Activated CD4-positive, alpha-beta T cell treated with anti-CD3 and anti-CD28 coated beads, Interleukin-2, Interleukin-6, amounts not matched to agents 100 ng/mL and 50 ng/mL, durations not matched to agents 16 hours and 8 hours (primary cell): ENCODE data around the gene PITRM1.
"Not testable (repeated sequence)": the region's sequence is repeated elsewhere in the genome, so short reads cannot be mapped to it uniquely, and the experiment has no call there.

Source experiments
- DNase-seq: peaks from one replicate; pipeline ENCODE4 v3.0.0-alpha.2; 2020

Gene PITRM1, protein sequence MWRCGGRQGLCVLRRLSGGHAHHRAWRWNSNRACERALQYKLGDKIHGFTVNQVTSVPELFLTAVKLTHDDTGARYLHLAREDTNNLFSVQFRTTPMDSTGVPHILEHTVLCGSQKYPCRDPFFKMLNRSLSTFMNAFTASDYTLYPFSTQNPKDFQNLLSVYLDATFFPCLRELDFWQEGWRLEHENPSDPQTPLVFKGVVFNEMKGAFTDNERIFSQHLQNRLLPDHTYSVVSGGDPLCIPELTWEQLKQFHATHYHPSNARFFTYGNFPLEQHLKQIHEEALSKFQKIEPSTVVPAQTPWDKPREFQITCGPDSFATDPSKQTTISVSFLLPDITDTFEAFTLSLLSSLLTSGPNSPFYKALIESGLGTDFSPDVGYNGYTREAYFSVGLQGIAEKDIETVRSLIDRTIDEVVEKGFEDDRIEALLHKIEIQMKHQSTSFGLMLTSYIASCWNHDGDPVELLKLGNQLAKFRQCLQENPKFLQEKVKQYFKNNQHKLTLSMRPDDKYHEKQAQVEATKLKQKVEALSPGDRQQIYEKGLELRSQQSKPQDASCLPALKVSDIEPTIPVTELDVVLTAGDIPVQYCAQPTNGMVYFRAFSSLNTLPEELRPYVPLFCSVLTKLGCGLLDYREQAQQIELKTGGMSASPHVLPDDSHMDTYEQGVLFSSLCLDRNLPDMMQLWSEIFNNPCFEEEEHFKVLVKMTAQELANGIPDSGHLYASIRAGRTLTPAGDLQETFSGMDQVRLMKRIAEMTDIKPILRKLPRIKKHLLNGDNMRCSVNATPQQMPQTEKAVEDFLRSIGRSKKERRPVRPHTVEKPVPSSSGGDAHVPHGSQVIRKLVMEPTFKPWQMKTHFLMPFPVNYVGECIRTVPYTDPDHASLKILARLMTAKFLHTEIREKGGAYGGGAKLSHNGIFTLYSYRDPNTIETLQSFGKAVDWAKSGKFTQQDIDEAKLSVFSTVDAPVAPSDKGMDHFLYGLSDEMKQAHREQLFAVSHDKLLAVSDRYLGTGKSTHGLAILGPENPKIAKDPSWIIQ

DNA sequence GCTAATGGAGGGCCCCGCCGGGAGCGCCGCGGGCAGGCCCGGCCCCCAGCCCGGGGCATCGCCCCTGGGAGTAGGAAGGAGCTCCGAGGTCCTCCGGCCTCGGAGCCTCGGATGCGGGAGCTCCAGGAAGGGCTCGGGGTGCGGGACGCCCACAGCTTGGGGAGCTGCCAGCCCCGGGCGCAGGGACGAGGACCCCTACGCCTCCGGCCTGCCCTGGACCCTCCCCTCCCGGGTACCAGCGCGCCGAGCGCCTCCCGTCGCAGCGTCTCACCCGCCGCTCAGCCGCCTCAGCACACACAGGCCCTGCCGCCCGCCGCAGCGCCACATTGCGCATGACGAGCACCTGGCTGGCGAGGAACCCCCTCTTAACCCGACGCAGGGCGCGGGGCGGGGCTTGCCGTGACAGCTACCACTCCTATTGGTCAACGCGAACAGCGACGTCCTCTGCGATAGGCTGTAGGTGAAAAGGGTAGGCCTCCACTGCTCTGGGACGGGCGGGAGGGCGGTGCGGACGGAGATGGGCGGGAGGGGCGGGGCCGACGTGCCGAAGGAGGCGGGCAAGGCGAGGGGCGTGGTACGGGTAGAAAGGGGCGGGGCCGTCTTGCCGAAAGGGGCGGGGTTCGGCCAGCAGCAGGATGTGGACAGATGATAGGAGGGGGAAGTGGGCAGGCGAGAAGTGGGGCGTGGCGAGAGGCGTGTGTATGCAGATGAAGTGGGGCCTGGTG is at the start of gene PITRM1:
TSS of gene PITRM1 (minus strand) at position 337 of the 725 bp plus-strand sequence. CDS start at position 327, 10 bp downstream.
- peak; percentile 99 for DNase-seq

DNA sequence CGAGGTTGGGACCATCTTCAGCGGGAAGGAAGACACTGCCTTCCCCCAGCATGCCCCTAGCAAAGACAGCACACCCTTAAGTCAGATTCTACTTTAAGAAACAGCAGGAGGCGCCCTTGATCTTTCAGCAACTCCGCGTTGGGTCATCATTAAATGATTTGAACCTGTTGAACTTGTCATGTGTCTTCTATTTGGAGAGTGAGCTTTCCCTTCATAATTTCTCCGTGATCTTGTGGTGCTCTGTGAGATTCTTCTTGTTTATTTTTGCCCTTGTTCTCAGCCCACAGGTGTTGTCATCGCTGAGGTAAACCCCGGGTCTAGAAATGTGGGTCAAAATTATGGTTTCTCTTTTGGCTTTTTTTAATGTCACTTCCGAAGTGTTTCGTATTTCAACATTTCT is 49.5 kb upstream of the PITRM1 start:
- DNase-seq, result no peak

DNA sequence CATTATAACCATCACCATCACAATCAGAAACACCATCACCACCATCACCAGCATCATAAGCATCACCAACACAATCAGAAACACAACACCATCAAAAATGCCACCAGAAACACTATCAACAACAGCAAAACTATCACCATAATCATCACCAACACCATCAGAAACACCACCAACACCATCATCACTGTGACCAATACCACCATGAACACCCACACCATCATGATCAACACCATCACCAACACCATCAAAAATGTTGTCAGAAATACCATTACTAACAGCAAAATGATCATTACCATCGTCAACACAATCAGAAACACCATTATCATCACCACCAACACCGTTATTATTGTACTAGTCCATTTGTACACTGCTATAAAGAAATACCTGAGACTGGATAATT is 49.0 kb upstream of the PITRM1 start:
- DNase-seq, result not testable (repeated sequence)

DNA sequence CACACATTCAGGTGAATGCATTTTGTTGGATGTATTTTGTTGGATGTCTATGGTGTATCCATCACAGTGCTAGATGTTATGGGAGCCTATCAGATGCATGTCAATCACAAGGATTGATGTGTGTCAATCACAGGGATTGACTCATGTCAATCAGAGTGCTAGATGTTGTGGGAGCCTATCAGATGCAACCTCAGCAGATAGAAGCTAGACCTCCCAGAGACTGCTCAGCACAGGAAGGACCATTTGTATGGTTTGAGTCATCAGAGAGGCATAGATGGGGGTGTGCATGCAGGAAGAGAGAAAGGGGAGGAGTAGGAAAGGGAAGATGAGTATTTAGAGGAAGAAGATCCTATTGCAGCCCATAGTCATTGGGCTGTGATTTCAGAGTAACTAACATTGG is 48.3 kb upstream of the PITRM1 start:
- no peak for DNase-seq

DNA sequence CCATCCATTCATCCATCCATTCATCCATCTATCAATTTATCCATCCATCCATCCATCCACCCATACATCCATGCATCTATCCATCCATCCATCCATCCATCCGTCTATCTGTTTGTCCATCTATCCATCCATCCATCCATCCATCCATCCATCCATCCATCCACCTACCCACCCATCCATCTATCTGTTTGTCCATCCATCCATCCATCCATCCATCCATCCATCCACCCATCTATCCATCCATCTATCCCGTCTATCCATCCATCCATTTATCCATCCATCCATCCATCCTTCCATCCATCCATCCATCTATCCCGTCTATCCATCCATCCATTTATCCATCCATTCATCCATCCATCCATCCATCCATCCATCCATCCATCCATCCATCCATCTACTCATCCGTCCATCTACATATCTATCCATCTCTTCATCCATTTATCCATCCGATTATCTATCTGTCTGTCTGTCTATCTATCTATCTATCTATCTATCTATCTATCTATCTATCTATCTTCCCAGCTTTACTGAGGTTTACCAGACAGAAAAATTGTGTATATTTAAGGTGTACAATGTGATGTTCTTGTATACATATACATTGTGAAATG is 46.5 kb upstream of the PITRM1 start:
- not testable (repeated sequence) for DNase-seq

DNA sequence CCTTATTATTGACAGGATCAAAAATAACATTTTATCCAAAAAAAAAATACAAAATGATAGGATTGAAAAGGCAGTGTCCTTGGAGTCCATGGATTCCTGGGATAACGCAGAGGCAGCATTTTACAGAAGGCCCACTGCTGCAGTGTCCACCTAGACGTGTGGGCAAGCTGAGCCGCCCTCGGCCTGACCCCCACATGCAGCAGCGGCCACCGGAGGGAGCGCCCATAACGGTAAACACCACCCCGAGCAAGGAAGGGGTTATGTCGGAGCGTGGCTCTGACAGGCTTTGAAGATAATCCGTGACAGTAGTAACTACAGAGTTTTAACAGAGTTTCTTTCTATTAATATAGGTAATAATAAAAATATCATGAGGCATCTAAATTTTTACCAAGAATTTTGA is 45.3 kb upstream of the PITRM1 start:
- DNase-seq, result no peak

DNA sequence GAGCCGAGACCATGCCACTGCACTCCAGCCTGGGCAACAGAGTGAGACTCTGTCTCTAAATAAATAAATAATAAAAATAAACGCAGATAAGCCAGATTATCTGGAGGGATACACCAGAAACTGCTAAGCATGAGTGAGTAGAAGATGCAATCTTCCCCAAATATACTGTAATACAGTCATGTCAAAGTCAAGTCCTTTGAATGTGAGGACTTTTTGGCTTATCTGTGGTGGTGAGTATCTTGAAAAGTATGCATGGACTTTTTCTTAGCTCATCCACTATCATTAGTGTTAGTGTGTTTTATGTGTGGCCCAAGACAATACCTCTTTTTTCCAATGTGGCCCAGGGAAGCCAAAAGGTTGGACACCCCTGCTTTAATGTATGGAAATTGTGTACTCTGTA is 44.7 kb upstream of the PITRM1 start:
- no peak for DNase-seq

DNA sequence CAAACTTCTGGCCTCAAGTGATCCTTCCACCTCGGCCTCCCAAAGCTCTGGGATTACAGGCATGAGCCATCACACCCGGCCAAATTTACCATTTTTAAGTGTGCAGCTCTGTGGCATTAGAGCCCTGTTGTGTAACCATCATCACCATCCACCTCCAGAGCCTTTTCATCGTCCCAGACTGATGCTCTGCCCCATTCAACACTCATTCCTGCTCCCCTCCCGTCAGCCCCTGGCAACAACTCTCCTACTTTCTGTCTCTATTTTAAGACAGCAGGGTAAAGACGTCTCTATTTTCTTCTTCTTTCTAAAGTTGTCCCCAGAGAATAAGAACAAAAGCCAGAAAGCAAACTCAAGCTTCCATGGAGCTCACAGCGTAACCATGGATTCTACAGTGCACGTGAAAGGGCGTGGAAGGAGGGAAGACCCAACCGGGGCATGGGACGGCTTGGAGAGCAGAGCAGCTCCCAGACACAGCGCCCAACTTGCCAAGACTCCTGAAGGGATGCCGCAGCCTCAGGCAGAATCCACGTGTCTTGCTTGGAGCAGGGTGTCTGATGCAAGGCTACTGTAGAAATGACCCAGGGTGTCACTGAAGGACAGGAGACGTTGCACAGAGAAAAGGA is 42.7 kb upstream of the PITRM1 start:
- no peak for DNase-seq

DNA sequence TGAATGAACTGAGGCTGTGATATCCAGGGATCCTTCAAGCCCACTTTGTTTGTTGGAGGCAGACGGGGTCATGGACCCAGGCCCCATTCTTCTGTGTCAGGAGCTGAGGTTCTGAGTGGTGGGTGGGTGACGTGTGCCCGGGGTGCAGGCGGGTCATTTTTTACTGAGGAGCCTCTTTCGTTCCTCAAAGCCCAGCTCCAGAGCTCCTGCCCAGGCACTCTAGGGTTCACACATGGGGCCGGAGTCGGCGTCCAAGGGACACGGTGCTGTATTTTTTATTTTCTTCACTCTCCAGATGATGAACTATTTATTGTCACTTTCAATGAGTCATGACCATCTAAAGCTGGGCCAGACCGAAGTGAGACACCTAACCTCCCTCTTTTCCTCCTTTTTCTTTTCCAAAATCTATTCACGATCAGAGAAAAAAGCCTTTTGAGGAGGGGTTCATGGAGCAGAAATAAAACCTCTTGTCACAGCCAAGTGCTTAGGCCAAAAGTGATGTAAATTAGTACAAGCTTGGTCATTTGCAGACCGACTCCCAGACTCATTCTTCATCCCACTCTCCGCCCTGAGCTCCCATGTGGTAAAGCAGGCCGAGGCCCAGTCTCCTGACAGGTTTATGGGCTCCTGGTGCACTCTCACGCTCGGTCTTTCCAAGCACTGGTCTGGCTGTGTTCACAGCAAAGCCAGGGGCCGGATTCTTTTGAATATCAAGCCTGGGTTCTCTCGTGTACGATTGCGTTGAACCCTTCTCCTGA is 41.4 kb upstream of the PITRM1 start:
- DNase-seq, result no peak

DNA sequence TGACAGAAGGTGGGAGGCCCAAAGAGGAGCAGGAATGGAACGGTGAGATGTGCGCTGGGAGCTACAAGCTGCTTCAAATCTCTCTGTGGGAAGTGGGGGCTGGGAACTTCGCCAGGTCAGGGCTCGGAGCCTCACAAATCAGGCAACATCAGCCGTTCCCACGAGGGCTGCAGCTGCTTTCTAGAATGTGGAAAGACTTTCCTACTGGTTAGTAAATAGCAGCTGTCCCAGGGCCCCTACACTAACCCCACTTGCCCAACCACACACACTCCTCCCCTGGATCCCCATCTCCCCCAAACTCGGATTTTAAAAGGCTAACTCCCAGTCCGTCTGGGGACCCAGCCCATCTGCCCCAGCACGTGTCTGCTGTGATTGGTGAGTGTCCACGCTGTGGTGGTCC is 40.6 kb upstream of the PITRM1 start:
- no peak for DNase-seq

DNA sequence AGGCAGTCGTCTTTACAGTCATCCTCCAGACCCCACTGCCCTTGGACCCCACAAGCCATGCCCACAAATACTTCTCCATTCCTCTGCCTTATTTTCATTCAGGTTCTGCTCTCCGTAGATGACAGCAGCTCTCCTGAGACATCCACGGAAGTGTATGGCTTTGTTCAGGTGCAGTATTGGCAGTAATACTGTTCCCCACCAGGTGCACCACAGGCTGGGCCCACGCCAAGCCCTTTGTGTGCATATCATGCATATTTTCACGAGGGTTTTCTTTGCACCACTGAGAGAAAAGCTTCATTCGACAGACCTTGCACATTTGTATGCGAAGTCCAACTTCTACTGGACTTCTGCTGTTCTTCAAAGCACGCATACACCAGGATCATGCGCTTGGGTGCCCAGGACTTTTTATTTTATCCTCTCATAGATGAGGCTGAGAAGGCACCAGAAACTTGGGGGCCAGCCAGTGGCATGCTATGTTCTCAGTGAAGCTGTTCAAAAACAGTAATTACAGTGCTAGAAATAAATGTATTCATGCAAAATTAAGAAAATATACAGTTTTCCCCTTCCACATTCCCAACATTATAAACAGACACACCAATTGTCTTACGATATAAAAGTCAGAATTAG is 37.8 kb upstream of the PITRM1 start:
- DNase-seq, result no peak

DNA sequence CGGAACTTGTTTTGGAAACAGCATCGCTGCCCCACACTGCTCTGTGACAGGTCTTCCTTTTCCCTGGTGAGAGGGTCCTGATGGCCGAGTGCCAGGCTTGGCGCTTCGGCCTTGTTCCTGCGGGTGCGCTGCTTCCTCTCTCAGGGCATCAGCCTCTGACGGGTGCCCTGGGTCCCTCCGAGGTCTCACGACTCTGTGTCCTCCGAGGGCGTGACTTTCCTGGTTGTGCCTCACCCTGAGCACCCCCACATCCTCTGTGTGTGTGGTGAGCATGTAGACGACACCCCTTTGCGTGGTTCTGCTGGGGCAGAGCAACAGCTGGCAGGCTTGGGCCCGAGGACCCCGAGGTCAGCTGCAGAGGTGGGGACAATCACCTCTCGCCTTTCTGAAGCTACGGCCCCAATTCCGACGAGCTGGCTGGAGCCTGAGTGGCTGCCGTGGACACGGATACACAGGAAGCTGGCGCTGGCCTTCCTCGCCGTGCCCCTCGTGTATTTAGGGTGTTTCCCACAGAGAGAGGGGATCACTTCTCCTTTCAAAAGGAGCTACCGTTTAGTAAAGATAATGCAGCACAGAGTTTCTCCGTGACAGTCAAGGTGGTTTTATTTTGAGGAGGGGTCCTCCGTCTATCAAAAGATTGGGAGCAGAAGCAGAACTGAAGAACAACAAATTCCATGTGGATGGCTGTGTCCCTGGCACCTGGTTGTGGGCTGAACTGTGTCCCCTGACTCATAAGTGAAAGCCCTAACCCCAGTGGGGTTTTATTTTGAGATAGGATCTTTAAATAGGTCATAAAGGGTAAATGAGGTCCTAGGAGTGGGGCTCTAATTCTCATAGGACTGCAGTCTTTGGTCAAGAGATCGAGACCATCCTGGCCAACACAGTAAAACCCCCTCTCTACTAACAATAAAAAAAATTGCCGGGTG is 36.2 kb upstream of the PITRM1 start:
- no peak for DNase-seq

DNA sequence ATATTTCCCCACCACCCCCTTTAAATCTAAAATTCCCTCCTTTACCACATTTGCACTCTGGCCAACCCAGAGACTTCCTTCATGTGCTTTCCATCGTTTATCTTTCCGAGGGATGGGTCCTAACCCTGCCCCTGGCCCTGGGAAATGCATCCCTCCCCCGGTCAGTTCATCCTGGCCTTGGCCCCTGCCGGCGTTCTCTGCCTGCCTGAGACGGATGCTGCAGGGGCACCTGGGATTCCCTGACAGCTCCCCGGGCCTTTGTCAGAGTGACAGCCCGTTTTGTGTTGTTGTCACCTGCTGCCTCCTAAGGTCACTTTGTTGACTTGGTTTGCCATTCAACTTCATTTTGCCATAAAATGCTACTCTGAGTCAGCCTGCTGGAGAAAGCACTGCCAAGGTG is 34.8 kb upstream of the PITRM1 start:
- no peak for DNase-seq

DNA sequence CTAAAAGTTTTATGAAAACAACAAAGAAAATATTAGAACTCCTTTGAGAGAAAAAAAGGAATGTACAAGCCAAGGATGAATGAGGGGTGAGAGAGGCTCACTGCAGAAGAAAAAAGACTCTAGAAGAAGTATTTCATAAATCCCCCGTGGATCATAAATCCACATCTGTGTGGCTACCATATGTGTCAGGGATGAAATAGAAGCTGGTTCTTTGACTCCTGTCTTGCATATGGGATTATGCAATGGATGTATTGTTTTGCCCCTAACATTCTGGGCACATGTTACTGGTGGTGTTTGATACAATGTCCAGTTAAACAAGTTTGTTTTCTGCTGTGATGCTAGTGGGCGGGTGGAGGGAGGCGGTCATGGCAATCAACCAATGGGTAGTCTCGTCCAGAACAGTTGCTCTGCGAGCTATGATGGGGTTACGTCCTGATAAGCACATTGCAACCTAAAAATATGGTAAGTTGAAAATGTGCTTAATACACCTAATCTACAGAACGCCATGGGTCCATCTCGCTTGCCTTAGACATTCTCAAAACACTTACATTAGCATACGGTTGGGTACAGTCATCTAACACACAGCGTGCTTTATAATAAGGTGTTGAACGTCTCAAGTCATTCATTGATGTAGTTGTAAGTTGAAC is 34.1 kb upstream of the PITRM1 start:
- no peak for DNase-seq

DNA sequence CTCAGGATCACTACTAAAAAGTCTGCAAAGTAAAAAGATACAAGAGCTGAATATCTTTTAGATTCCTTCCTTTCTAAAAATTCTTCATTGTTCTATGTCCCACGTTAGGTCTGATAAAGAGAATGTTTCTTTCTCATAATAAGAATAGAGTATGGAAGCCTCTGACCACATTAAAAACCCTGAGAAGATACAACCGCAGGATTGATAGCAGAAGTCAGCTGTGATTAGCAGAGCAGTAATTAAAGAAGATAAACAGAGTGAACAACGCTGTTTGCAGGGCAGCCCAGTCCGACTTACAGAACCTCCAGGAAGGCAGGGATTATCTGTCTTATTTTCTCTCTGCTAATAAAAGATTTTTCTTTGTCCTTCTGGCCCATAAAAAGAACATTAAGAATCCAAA is 31.4 kb upstream of the PITRM1 start:
- DNase-seq, result no peak

DNA sequence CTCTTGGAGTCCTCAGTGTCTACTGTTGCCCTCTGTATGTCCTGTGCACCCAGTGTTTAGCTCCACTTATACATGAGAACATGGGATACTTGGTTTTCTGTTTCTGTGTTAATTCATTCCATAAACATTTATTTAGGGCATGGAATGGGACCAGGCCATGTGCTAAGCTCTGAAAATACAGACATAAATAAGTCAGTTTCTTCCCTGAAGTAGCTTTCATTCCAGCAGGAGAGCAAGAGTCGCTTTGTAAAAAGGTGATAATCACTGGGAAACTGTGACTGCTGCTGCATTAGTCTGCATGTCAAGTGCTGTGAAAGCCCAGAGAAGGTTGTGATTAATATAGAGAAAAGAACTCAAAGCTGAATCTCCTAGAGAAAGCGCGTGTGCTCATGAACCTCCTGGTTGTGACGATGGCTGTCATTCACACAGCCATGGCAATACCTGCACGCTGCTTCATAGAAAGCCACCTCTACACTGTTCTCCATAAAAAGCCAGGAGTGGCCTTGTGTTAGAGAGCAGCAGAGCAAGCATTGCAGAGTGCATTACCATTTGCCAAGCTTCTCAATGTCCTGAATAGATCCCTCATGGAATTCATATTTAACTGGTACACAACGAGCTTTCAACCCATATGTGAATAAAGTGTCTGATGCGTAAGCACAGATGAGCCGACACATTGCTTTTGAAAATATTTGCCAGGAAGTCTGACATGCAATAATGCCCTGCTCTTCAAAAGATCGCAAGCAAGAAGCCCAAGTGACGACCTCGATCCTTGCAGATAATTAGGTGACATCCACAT is 30.6 kb upstream of the PITRM1 start:
- peak; percentile 35 for DNase-seq

DNA sequence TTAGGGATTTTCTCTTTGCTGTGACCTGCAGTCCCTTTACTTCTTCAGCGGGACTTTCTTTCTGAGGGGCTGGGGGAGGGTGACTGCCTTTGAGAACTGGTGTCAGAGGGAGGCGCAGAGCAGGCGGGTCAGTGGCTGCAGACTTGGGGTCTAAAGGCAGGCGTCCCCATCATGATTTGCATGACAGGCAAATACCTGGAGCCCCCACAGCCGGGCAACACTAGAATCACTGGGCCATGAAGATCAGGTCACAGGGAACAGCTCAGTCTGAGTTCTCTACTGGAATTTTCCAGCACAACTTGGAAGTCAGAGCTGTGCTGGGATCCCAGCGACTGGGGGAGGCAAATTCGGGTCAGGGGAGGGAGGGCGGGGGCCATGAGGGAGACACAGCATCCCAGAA is 29.2 kb upstream of the PITRM1 start:
- no peak for DNase-seq

DNA sequence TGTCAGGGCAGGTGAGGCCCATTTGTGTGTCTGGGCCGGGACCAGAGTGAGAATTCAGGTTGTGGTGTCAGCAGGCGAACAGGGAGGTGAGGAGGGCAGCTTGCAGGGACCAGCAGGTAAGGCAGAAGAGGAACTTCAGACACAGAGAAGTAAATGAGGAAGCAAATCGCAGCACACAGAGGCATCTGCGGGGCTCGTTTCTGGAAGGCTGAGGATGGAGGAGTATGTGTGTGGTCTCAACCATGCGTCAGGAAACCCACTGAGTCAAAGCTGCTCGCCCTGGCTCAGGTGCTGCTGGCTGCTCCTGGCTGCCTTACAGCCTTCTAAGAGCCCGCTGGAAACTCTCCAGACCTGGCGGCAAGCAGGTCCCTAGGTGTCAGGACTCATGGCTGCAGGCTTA is 26.9 kb upstream of the PITRM1 start:
- DNase-seq, result no peak
